GM12875 (cell line): ENCODE data around the gene SSR4.

Source experiments
- H3K4me3 ChIP-seq: one replicate; pipeline ENCODE4 v1.5.1; 2011; ENCODE audit warnings: low read depth, low read length, control low read depth
- CTCF ChIP-seq: IDR thresholded peaks from 2 replicates; pipeline ENCODE4 v1.5.1; 2011; ENCODE audit warnings: low read depth, mild to moderate bottlenecking, control low read depth, inconsistent platforms, low read length, moderate library complexity, borderline replicate concordance; ENCODE audit not compliant: insufficient read depth

Gene SSR4

GRCh38 chrX:153775293-153776119 is 19.0 kb upstream of the SSR4 start:
- TF ChIP-seq CTCF = no peak
- no peak overlapping the region for H3K4me3 ChIP-seq

- TF ChIP-seq CTCF = no peak
These were observed 18.3 kb upstream of the SSR4 start for GRCh38 chrX:153776120-153776599.

GRCh38 chrX:153776611-153777045 is 17.8 kb upstream of the SSR4 start:
- no peak for TF ChIP-seq CTCF
- no peak overlapping the region for H3K4me3 ChIP-seq

More at GRCh38 chrX:153776120-153776599, 18.3 kb upstream of the SSR4 start:
- no peak overlapping the region for H3K4me3 ChIP-seq

- TF ChIP-seq CTCF = no peak
These were observed 17.0 kb upstream of the SSR4 start for GRCh38 chrX:153777261-153778090.

GRCh38 chrX:153778181-153778580 is 16.3 kb upstream of the SSR4 start:
- no peak for TF ChIP-seq CTCF
- H3K4me3 ChIP-seq = no peak overlapping the region

More at GRCh38 chrX:153777261-153778090, 17.0 kb upstream of the SSR4 start:
- no peak overlapping the region for H3K4me3 ChIP-seq

- TF ChIP-seq CTCF = no peak
- H3K4me3 ChIP-seq = no peak overlapping the region
These were observed 15.8 kb upstream of the SSR4 start for GRCh38 chrX:153778684-153779101.
